T-helper 1 cell (primary cell): ENCODE results near the gene CAV1.
"Not testable (repeated sequence)": the region's sequence is repeated elsewhere in the genome, so short reads cannot be mapped to it uniquely, and the experiment has no call there.

Source experiments
- DNase-seq, 5 donors: peaks; one replicate each; pipeline ENCODE4 v3.0.0-alpha.2; 2012 to 2020
- total RNA-seq, 4 donors: gene quantifications; one replicate each; lab custom pipeline; 2026; lab: John Stamatoyannopoulos, UW

CAV1 gene
- 0 to 0.30 (median 0.08) reads per million in 4 donors for total RNA-seq

- peak in 3 of 5 donors; percentile 12 to 22 (median 21) for DNase-seq
These were observed at the start of gene CAV1 for GRCh38 chr7:116524609-116525297. TSS of gene CAV1 (plus strand) at chr7:116525036. CDS start at chr7:116525063, 27 bp downstream.

- DNase-seq = no peak
These were observed 47.2 kb upstream of the CAV1 start for GRCh38 chr7:116477625-116478024.

GRCh38 chr7:116478834-116479233, 46.0 kb upstream of the CAV1 start:
- no peak for DNase-seq

GRCh38 chr7:116483271-116483942, 41.4 kb upstream of the CAV1 start:
- no peak for DNase-seq

- not testable (repeated sequence) for DNase-seq
These were observed 40.4 kb upstream of the CAV1 start for GRCh38 chr7:116484389-116484788.

- no peak for DNase-seq
These were observed 36.8 kb upstream of the CAV1 start for GRCh38 chr7:116487907-116488521.

GRCh38 chr7:116490351-116490750, 34.5 kb upstream of the CAV1 start:
- DNase-seq = no peak

- no peak for DNase-seq
These were observed 32.8 kb upstream of the CAV1 start for GRCh38 chr7:116491887-116492653.

GRCh38 chr7:116492654-116493109, 32.2 kb upstream of the CAV1 start:
- no peak for DNase-seq

- no peak for DNase-seq
These were observed 31.4 kb upstream of the CAV1 start for GRCh38 chr7:116493449-116493848.

GRCh38 chr7:116494472-116494871, 30.4 kb upstream of the CAV1 start:
- no peak for DNase-seq

GRCh38 chr7:116495736-116496135, 29.1 kb upstream of the CAV1 start:
- DNase-seq = no peak

- no peak for DNase-seq
These were observed 28.2 kb upstream of the CAV1 start for GRCh38 chr7:116496653-116497052.

- DNase-seq = no peak
These were observed 27.1 kb upstream of the CAV1 start for GRCh38 chr7:116497708-116498107.

GRCh38 chr7:116499168-116500077, 25.4 kb upstream of the CAV1 start, which contains the start of gene CAV2:
TSS of gene CAV2 (plus strand) at chr7:116499738. CDS start at chr7:116499782, 44 bp downstream.
- DNase-seq = peak in 3 of 5 donors; percentile 5 to 14 (median 5)

GRCh38 chr7:116500078-116500853, 24.6 kb upstream of the CAV1 start:
- no peak for DNase-seq

GRCh38 chr7:116501425-116502167, 23.2 kb upstream of the CAV1 start:
- DNase-seq = no peak

- no peak for DNase-seq
These were observed 22.4 kb upstream of the CAV1 start for GRCh38 chr7:116502201-116503096.

GRCh38 chr7:116503835-116504234, 21.0 kb upstream of the CAV1 start:
- DNase-seq = no peak
